AG10803 (cell line): ENCODE results near the gene EXT2.

ENCODE experiments used
- DNase-seq: peaks from one replicate; pipeline ENCODE4 v3.0.0; 2010; ENCODE audit warnings: low read depth
- H3K4me3 ChIP-seq: 2 replicates; pipeline ENCODE4 v1.5.1; 2011; ENCODE audit warnings: mild to moderate bottlenecking, low read length, control low read depth
- CTCF ChIP-seq: conservative IDR thresholded peaks from 2 replicates; pipeline ENCODE4 v1.5.1; 2011; ENCODE audit warnings: mild to moderate bottlenecking, low read length, control low read depth, inconsistent platforms

EXT2 gene

GRCh38 chr11:44072757-44073658 is 22.5 kb upstream of the EXT2 start:
- no peak for DNase-seq
- no peak overlapping the region for H3K4me3 ChIP-seq
- no peak for TF ChIP-seq CTCF

- no peak for TF ChIP-seq CTCF
Measured at GRCh38 chr11:44078794-44079193, 16.7 kb upstream of the EXT2 start.

GRCh38 chr11:44079376-44079775 is 16.1 kb upstream of the EXT2 start:
- no peak for DNase-seq
- no peak overlapping the region for H3K4me3 ChIP-seq
- no peak for TF ChIP-seq CTCF

More at GRCh38 chr11:44078794-44079193, 16.7 kb upstream of the EXT2 start:
- no peak for DNase-seq
- no peak overlapping the region for H3K4me3 ChIP-seq

- H3K4me3 ChIP-seq = no peak overlapping the region
- no peak for DNase-seq
- no peak for TF ChIP-seq CTCF
Measured at GRCh38 chr11:44080951-44081350, 14.5 kb upstream of the EXT2 start.

GRCh38 chr11:44082645-44083044 is 12.8 kb upstream of the EXT2 start:
- no peak for DNase-seq
- no peak for TF ChIP-seq CTCF
- no peak overlapping the region for H3K4me3 ChIP-seq

- no peak overlapping the region for H3K4me3 ChIP-seq
- TF ChIP-seq CTCF = no peak
Measured at GRCh38 chr11:44083433-44083832, 12.0 kb upstream of the EXT2 start.

GRCh38 chr11:44083906-44084305 is 11.6 kb upstream of the EXT2 start:
- DNase-seq = no peak
- H3K4me3 ChIP-seq = no peak overlapping the region
- no peak for TF ChIP-seq CTCF

More at GRCh38 chr11:44083433-44083832, 12.0 kb upstream of the EXT2 start:
- DNase-seq = no peak
